Neural crest cell (in vitro differentiated cells): ENCODE results near the gene PDZD7. TPM values are rescaled to one million over a fixed set of nuclear protein-coding genes. Genes with fewer than 3 reads are reported as not detected.

Experiments used
- DNase-seq: peaks from one replicate; pipeline ENCODE4 v3.0.0; 2021; ENCODE audit warnings: low read depth, mixed read lengths, low spot score
- H3K27ac Mint-ChIP-seq: one replicate; pipeline ENCODE4 v1.8.0; 2021; ENCODE audit warnings: mild to moderate bottlenecking, mixed read lengths; ENCODE audit not compliant: unreplicated experiment
- H3K27me3 Mint-ChIP-seq: 2 replicates; pipeline ENCODE4 v1.8.0; 2021; ENCODE audit warnings: low read depth, mild to moderate bottlenecking, mixed read lengths
- H3K36me3 Mint-ChIP-seq: 2 replicates; pipeline ENCODE4 v1.8.0; 2021; ENCODE audit warnings: low read depth, mild to moderate bottlenecking, mixed read lengths
- H3K4me1 Mint-ChIP-seq: 2 replicates; pipeline ENCODE4 v1.8.0; 2021; ENCODE audit warnings: mixed read lengths
- H3K4me3 Mint-ChIP-seq: one replicate; pipeline ENCODE4 v1.8.0; 2021; ENCODE audit warnings: mild to moderate bottlenecking, mixed read lengths
- H3K9me3 Mint-ChIP-seq: 2 replicates; pipeline ENCODE4 v1.8.0; 2021; ENCODE audit warnings: mixed read lengths
- total RNA-seq: library from RNA; stranded (reverse); gene quantifications from 2 replicates; pipeline ENCODE4 v1.2.1, GENCODE V29; 2021
- TF ChIP-seq, protein P1 (sequence below): fragments of 200-600 bp; sonication (generic); conservative IDR thresholded peaks from 2 replicates; pipeline ENCODE4 v1.5.0; 2021; ENCODE audit warnings: antibody characterized with exemption, mild to moderate bottlenecking

The PDZD7 gene
- total RNA-seq, 1 donor from 2014 or later: 0.68 TPM

DNA sequence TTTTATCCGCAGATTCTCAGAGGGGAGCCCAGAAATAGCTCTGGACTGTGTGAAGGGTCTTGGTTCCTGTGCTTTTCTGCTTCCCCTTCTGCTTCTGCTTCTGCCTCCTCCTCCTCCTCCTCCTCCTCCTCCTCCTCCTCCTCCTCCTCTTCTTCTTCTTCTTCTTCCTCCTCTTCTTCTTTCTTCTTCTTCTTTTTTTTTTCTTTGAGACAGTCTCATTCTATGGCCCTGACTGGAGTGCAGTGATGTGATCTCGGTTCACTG is 11.6 kb downstream of the PDZD7 start:
- Mint-ChIP-seq H3K4me3 (no peak overlapping the region), H3K36me3 (no peaks in the 10 kb centered on the region), H3K9me3 (no peaks in the 10 kb centered on the region), H3K27ac (no peak overlapping the region), H3K27me3 (peaks cover 68% of the 10 kb centered on the region), H3K4me1 (peaks cover 5% of the 10 kb centered on the region)
- no peak for DNase-seq
- TF ChIP-seq, protein P1, sequence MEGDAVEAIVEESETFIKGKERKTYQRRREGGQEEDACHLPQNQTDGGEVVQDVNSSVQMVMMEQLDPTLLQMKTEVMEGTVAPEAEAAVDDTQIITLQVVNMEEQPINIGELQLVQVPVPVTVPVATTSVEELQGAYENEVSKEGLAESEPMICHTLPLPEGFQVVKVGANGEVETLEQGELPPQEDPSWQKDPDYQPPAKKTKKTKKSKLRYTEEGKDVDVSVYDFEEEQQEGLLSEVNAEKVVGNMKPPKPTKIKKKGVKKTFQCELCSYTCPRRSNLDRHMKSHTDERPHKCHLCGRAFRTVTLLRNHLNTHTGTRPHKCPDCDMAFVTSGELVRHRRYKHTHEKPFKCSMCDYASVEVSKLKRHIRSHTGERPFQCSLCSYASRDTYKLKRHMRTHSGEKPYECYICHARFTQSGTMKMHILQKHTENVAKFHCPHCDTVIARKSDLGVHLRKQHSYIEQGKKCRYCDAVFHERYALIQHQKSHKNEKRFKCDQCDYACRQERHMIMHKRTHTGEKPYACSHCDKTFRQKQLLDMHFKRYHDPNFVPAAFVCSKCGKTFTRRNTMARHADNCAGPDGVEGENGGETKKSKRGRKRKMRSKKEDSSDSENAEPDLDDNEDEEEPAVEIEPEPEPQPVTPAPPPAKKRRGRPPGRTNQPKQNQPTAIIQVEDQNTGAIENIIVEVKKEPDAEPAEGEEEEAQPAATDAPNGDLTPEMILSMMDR: no peak

DNA sequence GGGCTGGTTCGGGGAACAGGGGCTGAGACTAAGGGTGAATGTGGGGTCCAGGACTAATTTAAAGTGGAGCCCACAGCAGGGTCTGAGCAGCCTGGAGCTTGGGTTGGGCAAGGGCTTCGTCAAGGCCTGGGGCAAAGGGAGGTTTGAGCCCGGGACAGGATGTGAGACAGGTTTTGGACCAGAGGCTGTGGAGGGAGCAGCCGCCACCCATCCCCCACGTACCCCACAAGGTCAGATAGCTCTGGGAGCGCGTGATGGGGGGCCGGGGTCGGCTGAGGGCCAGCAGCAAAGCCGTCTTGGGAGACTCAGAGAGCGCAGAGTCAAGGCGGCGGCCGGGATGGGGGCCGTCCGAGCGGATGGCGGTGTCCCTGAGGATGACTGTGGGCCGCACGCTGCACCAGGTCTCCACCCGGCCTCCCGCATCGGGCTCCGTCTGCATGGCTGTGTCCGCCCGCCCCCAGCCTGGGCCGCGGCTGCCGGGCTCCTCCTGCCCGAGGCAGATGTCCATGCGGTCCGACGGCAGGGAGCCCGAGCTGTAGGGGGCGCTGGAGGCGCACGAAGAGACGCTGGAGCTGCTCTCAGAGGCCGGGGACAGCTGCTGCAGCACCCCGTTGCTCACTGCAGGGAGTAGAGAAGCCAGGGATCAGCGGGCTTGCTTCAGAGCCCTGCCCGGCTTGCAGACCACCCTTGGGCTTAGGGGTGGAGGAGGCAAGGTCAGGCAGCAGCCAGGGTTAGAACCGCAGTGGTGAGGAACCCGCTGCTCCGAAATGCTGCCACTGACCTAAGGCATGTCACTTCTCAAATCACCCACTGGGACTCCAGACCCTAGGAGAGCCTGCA is 12.1 kb downstream of the PDZD7 start:
- peaks cover 10% of the 10 kb centered on the region for H3K4me1 Mint-ChIP-seq
- no peaks in the 10 kb centered on the region for H3K9me3 Mint-ChIP-seq
- H3K4me3 Mint-ChIP-seq: no peak overlapping the region
- peak; percentile 88 for DNase-seq
- TF ChIP-seq, protein P1: peak; percentile 78
- peaks cover 72% of the 10 kb centered on the region for H3K27me3 Mint-ChIP-seq
- no peaks in the 10 kb centered on the region for H3K36me3 Mint-ChIP-seq
- H3K27ac Mint-ChIP-seq: no peak overlapping the region

DNA sequence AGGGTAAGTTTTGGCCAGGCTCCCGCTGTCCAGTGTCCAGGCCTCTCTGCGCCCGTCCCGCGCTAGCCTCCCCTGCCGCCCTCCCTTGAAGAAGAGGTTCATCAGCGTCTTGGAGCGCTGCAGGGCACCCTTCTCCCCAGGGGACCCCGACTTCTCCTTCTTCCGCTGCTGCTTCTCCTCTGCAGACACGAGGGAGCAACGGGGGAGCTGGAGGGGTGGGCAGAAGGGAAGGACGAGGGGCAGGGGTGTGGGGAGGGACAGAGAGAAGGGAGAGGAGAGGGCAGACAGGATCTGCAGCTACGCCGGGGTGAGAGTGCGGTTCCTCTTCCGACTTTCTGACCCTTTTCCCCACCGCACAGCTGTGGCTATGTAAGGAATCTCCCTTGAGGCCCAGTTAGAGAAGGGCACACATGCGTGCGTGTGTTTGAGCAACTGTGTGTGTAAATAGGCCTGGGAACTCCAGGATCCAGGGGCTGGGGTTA is 12.8 kb downstream of the PDZD7 start:
- DNase-seq: no peak
- Mint-ChIP-seq H3K4me3 (no peak overlapping the region), H3K9me3 (no peaks in the 10 kb centered on the region), H3K36me3 (no peaks in the 10 kb centered on the region), H3K27me3 (peaks cover 73% of the 10 kb centered on the region), H3K4me1 (peaks cover 13% of the 10 kb centered on the region), H3K27ac (no peak overlapping the region)
- TF ChIP-seq, protein P1: no peak

DNA sequence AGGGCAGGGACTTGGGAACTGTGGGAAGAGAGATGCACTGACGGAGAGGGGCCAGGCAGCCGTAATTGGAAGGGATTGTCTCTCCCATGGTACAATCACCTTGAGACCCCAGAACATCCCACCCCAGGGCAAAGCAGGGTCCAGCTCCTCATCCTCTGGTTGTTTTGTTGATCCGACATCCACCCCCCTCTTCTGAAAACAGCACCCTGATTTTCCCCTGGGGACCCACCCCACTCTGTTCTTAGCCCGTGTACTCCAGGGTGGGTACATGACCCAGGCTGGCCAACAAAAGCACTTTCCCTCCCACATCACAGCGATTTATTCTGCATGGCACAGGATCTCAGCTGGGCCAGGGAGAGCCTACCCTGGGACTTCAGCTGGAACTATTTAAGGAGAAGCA is 14.1 kb downstream of the PDZD7 start:
- Mint-ChIP-seq H3K27ac (no peak overlapping the region), H3K4me1 (peaks cover 20% of the 10 kb centered on the region), H3K36me3 (no peaks in the 10 kb centered on the region), H3K9me3 (no peaks in the 10 kb centered on the region), H3K4me3 (no peak overlapping the region), H3K27me3 (peaks cover 76% of the 10 kb centered on the region)
- DNase-seq: no peak
- TF ChIP-seq, protein P1: no peak

DNA sequence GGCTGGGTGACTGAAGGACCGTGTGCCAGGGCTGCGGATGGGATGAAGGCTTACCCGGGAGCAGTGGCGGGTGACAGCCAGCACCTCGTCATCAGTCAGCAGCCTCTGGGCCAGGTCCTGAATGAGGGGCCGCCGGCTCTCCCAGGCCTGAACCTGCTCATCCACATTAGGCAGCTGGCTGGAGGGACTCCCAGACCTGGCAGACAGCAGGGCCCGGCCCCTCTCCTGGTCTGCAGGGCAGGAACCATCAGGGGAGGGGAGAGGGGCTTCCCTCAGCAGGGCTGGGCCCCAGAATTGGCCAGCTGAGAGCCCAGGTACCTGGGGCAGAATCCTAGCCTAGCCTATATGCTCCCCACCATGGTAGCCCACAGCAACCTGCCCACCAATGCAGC is 15.4 kb downstream of the PDZD7 start:
- H3K36me3 Mint-ChIP-seq: no peaks in the 10 kb centered on the region
- H3K4me1 Mint-ChIP-seq: peaks cover 20% of the 10 kb centered on the region
- H3K27me3 Mint-ChIP-seq: peaks cover 65% of the 10 kb centered on the region
- no peak for DNase-seq
- H3K27ac Mint-ChIP-seq: no peak overlapping the region
- TF ChIP-seq, protein P1: no peak
- no peaks in the 10 kb centered on the region for H3K9me3 Mint-ChIP-seq
- H3K4me3 Mint-ChIP-seq: no peak overlapping the region
